Kidney capillary endothelial cell (primary cell): ENCODE data around the gene AKAP13.
"Not testable (repeated sequence)": the region's sequence is repeated elsewhere in the genome, so short reads cannot be mapped to it uniquely, and the experiment has no call there.

Experiments
- DNase-seq: peaks from one replicate; pipeline ENCODE4 v3.0.0-alpha.2; 2018; ENCODE audit warnings: low spot score

AKAP13 gene

DNA sequence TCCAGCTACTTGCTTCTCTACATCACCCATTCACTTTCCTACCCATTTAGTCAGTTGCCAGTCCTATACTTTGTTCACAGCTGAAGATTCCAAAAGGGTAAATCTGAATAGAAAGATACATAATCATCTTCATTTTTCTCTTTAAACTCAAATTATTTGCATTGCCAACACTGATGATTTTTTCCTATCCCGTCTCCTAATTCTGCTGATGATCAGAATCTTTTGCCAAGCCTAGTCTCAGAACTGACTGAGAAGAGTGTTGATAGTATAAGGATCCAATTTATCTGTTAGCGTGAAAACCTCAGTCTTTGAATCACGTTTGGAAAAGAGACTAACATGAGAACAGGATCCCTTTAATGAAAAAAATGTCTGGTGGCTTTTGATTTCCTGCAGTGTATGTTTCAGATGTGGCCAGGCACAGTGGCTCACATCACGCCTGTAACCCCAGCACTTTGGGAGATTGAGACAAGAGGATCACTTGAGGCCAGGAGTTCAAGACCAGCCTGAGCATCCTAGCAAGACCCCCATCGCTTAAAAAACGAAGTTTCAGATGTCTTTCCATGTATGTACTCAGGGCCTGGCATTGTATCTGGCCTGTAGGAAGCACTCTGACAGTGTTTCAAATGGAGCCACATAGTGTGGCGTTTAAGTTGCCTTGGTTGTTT, 244.9 kb downstream of the AKAP13 start:
- no peak for DNase-seq

DNA sequence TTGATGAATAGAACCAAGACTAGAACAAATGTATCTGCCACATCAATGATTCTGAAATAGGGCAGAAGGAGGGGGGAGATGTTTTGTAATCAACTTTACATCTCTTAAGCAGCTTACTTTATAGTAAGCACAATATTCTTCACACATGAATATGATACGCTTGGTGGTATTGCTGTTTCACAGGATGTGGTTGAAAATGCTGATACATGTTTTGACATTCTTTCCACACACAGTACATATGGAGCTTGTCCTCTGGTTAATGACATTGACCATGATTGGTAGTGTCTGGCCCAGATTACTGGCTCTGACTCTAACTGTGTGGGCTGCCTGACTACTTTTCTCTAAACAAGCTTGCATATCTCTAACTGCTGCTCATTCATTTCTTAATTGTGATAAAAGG, 245.5 kb downstream of the AKAP13 start:
- no peak for DNase-seq

GRCh38 chr15:85627213-85627935, 247.0 kb downstream of the AKAP13 start:
- DNase-seq = no peak

DNA sequence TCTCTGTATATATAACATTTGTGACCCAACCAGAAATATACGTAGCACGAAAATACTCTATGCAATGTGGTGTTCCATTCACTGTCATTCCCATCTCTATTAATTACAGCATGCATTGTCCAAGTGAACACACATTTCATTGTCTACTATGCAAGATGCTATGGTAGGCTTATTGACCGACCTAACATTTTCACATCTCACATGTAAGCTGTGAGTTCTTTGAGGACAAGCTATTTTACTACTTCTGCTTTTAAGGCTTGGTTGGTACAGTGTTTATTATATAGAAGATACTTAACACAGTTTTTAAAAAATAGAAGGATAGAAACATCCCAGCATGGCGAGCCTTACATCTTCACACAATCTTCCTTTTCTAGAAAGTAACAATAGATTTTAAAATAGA, 249.9 kb downstream of the AKAP13 start:
- no peak for DNase-seq

GRCh38 chr15:85631018-85631417, 250.6 kb downstream of the AKAP13 start:
- DNase-seq = no peak

DNA sequence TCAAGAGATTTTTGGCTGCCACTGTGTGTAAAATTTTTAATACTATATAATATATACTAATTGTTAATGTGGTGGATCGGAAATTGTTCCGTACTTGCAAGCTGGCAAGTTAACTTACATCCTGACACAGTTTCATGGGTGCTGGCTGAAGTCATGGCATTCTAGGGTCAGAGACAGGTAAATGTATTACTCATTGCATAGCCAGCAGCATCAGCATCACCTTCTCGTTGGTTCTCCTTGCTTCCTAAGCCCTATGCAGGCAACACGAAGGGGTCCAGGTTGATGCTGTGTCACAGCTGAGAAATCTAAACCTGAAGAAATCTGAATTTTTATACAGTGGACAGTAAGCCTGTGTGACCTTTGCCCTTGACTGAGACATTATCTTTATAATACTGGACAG, 251.6 kb downstream of the AKAP13 start:
- no peak for DNase-seq

GRCh38 chr15:85633859-85634258, 253.5 kb downstream of the AKAP13 start:
- no peak for DNase-seq

- DNase-seq = no peak
Measured at GRCh38 chr15:85636351-85636750, 255.9 kb downstream of the AKAP13 start.

DNA sequence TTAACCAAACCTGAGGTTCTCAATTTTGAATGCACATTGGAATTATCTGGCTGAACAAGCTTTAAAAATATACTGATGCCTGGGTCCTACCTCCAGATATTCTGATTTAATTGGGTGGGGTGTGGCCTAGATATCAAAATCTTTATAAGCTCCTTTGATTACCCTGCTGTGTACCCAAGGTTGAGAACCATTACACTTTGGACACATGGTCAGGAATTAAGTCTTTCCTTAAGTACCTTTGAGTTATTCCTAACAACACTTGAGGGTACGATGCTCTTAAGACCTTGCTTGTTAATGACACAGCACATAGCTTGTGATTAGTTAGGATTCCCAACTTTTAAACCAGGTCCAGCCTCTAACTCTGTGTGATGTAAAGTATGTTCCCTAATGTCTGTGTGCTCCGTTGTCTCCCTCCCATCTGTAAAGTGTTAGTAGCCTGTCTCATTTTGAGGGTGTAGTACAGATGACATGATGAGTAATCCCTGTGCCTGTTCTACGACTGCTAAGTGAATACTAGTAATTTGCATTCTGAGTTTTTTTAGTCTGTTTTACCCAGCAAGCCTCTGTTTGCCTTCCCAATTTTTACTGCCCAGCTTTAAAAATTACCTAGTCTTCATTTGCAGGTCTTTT, 259.5 kb downstream of the AKAP13 start:
- DNase-seq = no peak

DNA sequence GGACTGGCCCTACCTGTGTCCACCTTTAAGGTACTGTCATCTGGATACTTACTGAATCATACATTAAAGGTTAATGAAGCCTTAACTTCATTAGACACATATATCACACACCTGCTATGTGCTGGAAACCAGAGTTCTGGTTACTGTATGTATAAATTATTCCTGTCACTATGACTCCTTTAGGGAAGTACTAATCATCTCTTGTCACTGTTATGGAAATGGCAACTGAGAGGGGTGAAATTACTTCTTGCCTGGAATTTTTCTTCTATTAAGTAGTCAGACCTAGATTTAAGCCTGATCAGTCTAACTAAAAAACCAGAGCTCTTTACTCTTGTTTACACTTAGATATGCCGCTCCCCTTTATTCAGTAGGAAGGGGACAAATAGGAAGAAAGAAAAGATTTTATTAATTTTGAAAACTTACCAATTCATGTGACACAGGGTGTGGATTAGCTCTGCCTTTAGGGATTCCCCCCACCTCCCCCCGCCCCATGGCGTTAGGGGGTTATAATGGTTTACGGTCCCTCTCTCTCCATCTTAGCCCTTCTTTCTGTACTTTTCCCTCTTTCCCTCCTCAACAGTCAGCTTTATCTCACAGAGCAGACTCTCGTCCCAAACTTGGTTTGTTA, 261.8 kb downstream of the AKAP13 start:
- no peak for DNase-seq

- DNase-seq = no peak
Measured at GRCh38 chr15:85642693-85643066, 262.3 kb downstream of the AKAP13 start.

GRCh38 chr15:85646538-85647091, 266.2 kb downstream of the AKAP13 start:
- peak; percentile 52 for DNase-seq

GRCh38 chr15:85649372-85649771, 269.0 kb downstream of the AKAP13 start:
- DNase-seq = peak; percentile 90

DNA sequence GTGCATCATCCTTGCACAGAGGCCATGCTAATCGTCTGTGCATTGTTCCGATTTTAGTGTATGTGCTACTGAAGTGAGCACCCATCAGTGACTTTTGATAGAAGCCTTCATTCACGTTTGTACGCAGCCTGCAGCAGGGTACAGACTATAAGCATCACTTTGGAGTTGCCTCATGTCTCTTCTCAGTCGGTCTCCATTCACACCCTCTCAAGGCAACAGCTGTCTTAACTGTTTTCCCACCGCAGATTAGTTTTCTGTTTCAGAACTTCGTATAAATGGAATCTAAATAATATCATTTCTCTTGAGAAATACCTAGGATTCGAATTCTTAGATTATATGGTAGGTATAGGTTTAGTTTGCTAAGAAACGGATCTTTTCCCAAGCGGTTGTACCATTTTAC, 271.1 kb downstream of the AKAP13 start:
- DNase-seq = no peak

GRCh38 chr15:85652457-85652856, 272.1 kb downstream of the AKAP13 start:
- no peak for DNase-seq

DNA sequence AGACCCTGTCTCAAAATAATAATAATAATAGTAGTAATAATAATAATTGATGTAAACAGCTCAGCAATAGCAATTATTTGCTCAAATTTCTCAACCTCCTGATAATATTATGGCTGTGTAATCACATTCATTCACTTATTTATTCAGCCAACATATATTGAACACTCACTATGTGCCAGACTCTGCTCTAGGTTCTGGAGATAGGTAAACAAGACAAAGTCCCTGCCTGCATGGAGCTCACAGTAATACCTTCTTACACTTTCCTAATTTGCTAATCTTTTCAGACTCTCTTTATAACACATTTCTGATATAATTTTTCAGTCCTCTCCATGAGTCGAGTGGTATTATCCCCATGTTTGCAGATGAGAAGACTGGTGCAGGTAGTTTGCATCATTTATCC, 276.7 kb downstream of the AKAP13 start:
- DNase-seq = no peak

DNA sequence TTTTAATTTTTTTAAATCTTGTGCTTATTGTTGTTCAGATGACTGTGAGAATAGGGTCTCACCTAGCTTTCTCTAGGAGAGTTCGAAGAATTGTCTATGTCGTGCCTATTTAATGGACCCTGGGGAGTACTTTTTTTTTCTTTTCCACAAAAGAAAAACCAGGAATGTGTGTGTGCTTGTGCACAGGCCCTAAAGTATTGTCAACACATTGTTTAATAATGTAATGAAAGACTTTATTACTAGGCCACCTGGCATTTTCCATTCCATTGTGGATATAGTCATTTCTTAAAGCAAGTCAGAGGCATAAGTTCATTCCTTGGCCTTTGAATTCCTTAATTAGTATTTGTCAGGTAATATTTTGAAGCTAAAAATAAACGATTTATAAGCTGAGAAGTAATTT, 278.4 kb downstream of the AKAP13 start:
- no peak for DNase-seq

DNA sequence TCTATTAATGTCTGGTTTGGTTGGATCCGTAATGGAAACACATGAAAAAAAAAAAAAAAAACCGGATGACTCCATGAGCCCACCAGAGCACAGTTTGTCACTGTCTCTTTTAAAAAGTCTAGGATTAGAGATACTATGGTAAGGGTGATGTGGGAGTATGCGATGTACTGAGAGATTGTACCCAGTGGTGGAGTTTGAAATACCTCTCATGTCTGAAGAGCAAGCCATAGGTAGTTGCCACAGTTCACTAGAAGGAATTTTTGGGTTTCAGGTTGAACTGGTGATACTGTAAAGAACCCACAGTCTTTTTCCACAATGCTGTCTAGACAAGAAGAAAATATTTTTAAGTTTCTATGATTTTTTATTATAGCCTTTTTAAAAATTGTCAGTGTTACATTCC, 281.5 kb downstream of the AKAP13 start:
- DNase-seq = no peak

DNA sequence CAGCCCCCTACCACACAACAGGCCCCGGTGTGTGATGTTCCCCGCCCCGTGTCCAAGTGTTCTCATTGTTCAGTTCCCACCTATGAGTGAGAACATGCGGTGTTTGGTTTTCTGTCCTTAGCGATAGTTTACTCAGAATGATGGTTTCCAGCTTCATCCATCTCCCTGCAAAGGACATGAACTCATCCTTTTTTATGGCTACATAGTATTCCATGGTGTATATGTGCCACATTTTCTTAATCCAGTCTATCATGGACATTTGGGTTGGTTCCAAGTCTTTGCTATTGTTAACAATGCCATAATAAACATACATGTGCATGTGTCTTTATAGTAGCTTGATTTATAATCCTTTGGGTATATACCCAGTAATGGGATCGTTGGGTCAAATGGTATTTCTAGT, 285.3 kb downstream of the AKAP13 start:
- DNase-seq = not testable (repeated sequence)

DNA sequence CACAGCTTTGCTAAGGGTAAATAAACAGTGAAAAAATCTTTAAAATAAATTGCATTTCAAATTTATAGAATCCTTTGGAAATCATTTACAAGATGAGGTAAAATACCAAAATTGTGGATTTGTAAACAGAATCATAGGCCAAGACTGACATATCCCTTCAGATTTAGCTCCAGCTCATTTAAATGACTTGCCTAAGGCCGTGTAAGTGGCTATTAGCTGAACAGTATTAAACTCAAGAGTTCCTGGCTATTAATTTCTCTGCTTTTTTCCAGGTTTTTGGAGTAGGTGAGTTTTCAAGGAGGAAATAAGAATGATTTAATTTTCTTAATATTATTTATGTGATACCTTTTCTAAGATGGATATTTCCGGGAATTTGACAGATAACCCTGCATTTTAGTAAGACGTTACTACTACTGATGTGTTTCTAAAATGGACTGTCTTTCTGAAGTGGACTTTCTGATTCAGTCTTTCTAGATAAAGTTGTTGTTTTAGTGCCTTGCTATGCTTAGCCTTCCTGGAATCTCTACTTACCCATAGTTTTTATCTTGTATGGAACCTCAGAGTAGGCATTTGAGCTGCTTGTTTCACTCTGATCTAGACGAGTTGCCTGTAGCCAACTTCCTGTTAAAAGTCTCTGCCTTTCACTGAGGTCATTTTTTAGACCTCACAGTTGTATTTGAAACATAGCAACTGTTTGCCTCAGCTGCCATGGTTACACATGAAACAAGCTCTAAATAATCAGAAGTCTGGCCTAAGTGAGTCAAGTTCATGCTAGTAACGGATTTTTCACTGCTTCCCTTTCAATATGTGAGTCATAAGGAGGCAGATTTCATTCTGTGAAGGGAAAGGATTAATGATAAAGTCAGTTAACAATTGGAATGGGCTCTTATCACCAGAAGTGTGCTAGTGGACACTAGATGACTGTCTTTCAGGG, 287.4 kb downstream of the AKAP13 start:
- peak; percentile 95 for DNase-seq

DNA sequence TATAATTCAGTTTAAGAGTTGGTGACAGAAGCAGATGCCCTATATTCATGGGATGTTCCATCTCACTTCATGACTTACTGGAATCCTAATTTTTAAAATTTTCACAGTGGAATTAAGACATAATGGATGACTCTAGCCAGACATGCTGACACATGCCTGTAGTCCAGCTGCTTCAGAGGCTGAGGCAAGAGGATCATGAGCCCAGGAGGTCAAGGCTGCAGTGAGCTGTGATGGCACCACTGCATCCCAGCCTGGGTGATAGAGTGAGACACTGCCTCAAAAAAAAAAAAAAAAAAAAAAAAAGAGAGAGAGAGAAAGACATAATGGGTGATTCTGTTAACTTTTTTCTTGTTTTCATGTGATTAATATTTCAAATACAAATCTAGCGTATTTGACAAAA, 290.8 kb downstream of the AKAP13 start:
- no peak for DNase-seq
